Endothelial cell of umbilical vein (primary cell): ENCODE results near the gene TNPO3.

ENCODE experiments used
- CTCF ChIP-seq, 2 donors: IDR thresholded peaks; 1 replicate in 1 of 2; 2 replicates in 1 of 2; pipeline ENCODE4 v1.5.1; 2011; ENCODE audit warnings: low read length in 2 of 2, mild to moderate bottlenecking in 2 of 2, moderate library complexity in 2 of 2, control low read depth in 1 of 2, inconsistent platforms in 1 of 2, low read depth in 1 of 2; ENCODE audit not compliant: insufficient read depth in 1 of 2; ENCODE audit errors: extremely low read depth in 1 of 2
- EZH2 ChIP-seq: IDR thresholded peaks from 2 replicates; pipeline ENCODE4 v1.6.1; 2012; ENCODE audit warnings: borderline replicate concordance, low read depth, mild to moderate bottlenecking, moderate library complexity, low read length, inconsistent platforms; ENCODE audit not compliant: severe bottlenecking
- FOS ChIP-seq: IDR thresholded peaks from 2 replicates; pipeline ENCODE4 v1.6.1; 2011; ENCODE audit warnings: mild to moderate bottlenecking, low read length, moderate library complexity, borderline replicate concordance; ENCODE audit not compliant: insufficient read depth
- GATA2 ChIP-seq: IDR thresholded peaks from 2 replicates; pipeline ENCODE4 v1.7.0; 2011; ENCODE audit warnings: low read depth, mild to moderate bottlenecking, moderate library complexity, mixed read lengths, low read length; ENCODE audit not compliant: insufficient read length, insufficient read depth
- MYC ChIP-seq: IDR thresholded peaks from one replicate; pipeline ENCODE4 v1.6.1; 2011; ENCODE audit warnings: mild to moderate bottlenecking, low read depth, low read length
- POLR2A ChIP-seq: IDR thresholded peaks from 2 replicates; pipeline ENCODE4 v1.6.1; 2012; ENCODE audit warnings: low read depth, mild to moderate bottlenecking, control low read depth, low read length
- POLR2AphosphoS5 ChIP-seq: IDR thresholded peaks from 2 replicates; pipeline ENCODE4 v1.6.1; 2012; ENCODE audit warnings: low read depth, mild to moderate bottlenecking, control low read depth, low read length, moderate library complexity; ENCODE audit not compliant: insufficient read depth
- TF ChIP-seq, protein P1 (sequence below): IDR thresholded peaks from 2 replicates; pipeline ENCODE4 v1.6.1; 2011; ENCODE audit not compliant: insufficient read depth, insufficient read length

DNA sequence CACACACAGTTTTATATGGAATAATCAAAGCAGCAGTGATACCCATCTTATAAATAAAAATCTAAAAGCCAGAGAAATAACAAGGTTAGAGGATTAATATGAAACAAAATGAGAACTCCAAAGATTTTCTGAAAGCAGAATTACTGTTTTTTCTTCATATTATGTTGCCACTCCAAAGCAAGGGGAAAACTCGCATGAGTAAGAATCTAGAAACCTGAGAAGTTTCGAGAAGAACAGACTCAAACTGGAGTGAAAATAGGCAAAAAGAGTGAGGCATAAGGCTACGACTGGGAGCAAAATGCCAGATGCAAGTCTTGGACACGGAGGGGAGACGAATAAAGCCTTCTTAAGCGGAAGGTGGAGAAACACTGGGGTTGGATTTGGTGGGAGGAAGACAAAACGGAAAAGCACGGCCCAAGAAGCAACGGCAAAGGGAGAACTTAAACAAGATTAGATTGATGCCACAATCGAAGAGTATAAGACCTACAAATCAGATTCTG, 923 bp downstream of the TNPO3 start:
- TF ChIP-seq POLR2A (no peak), CTCF (IDR thresholded peaks at IDR 0.05; ENCODE audit: extremely low read depth in 1 of 2, insufficient read depth in 1 of 2, low read depth in 1 of 2, low read length in 2 of 2) (no peak), EZH2 (no peak), POLR2AphosphoS5 (no peak), FOS (no peak), MYC (no peak), GATA2 (no peak)
- TF ChIP-seq, protein P1, sequence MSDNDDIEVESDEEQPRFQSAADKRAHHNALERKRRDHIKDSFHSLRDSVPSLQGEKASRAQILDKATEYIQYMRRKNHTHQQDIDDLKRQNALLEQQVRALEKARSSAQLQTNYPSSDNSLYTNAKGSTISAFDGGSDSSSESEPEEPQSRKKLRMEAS, result no peak
